AG08395 (cell line): ENCODE data around the gene EP400.
"Not testable (repeated sequence)": the region's sequence is repeated elsewhere in the genome, so short reads cannot be mapped to it uniquely, and the experiment has no call there.

Experiments used
- DNase-seq: peaks from one replicate; pipeline ENCODE4 v3.0.0; 2012; ENCODE audit warnings: mixed read lengths, low spot score

EP400 gene

DNA sequence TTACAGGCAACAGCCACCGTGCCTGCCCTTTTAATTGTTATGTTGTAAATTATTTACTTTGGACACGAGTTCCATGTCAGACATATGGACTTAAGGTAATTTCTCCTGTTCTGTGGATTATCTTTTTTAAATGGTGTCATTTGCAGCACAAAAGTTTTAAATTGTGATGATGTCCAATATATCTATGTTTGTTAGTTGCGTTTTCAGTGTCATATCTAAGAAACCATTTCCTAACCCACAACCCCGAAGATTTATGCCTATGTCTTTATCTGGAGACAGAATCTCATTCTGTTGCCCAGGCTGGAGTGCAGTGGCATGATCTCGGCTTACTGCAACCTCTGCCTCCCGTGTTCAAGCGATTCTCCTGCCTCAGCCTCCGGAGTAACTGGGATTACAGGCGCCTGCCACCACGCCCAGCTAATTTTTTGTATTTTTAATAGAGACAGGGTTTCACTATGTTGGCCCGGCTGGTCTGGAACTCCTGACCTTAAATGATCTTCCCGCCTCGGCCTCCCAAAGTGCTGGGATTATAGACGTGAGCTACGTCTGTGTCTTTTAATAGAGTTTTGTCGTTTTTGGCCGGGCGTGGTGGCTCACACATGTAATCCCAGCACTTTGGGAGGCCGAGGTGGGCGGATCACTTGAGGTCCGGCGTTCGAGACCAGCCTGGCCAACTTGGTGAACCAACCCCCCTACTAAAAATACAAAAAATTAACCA lies 870 bp upstream of the EP400 start:
- not testable (repeated sequence) for DNase-seq

DNA sequence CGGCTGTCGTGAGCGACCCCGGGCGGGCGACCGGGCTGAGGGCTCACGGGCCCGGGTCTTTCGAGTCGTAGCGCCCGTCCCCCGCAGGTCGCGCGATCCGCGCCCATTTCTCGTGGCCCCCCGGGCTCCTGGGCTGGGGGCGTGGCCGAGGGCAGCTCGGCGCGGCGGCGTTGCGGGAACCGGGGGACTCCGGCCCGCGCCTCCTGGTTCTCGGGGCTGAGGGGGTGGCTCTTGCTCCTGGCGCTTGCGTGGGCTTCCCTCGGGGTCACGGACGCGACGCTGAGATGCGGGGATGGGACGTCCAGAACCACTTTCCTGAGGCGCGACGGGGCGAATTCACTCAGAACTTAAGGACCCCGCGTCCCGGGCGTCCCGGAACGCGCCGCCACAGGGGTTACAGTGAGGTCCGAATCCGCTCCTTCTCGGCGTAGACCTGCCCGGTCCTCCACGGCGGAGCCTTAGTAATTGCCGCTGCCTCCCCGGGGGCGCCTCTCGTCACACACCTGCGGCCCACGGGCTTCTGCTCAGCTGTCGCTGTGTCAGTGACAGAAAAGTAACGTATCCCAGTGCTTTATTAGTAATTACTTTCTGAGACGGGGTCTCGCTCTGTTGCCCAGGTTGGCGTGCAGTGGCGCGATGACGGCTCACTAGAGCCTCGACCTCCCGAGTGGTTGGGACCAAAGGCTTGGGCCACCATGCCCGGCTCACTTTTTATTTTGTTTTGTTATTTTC lies 606 bp downstream of the EP400 start:
- DNase-seq = peak; percentile 35

GRCh38 chr12:131953810-131954209 lies 4.1 kb downstream of the EP400 start:
- DNase-seq = not testable (repeated sequence)

- DNase-seq = not testable (repeated sequence)
These were observed 4.7 kb downstream of the EP400 start for GRCh38 chr12:131954460-131954859.

GRCh38 chr12:131959116-131959515 lies 9.4 kb downstream of the EP400 start:
- DNase-seq = no peak

DNA sequence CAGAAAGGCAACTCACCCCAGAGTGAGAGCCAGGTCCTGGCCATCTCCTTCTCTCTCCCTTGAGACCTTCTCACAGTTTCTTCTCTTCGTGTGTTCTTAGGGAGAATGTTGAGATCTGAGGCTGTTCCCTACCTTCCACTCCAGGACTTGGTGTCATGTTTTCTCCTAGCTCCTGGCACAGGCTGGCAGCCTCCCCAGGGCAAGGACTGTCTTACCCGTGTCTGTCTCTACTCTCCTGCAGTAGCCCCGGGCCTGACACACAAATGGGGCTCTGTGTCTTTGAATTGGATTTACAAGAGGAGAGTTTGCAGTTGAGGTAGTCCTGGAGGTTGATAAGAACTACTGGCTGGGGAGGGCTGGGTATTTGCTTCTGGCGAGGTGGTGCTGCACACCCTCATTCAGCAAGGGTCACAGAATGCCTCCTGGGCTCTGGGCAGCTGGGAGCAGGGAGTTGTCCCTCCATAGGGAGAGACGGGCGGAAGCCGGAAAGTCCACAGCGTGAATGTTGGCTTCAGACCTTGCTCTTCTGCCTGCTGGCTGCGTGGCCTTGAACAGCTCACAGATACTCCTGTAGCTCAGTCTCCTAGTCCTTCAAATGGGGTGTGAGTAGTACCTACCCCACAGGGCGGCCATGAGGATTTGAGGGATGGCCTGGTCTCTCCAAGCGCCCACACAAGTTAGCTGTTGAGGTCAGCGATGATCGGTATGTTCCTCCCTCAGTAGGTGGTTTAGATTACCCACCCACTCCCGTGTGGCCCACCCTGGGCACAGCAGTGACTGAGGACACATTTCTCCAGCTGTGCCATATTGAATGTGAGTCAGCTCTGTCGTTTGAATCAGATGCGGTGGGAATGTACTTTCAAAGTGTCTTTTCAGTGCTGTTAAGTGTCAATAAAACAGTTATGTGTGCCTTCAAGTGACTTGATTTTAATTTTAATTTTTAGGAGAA lies 10.2 kb downstream of the EP400 start:
- no peak for DNase-seq

DNA sequence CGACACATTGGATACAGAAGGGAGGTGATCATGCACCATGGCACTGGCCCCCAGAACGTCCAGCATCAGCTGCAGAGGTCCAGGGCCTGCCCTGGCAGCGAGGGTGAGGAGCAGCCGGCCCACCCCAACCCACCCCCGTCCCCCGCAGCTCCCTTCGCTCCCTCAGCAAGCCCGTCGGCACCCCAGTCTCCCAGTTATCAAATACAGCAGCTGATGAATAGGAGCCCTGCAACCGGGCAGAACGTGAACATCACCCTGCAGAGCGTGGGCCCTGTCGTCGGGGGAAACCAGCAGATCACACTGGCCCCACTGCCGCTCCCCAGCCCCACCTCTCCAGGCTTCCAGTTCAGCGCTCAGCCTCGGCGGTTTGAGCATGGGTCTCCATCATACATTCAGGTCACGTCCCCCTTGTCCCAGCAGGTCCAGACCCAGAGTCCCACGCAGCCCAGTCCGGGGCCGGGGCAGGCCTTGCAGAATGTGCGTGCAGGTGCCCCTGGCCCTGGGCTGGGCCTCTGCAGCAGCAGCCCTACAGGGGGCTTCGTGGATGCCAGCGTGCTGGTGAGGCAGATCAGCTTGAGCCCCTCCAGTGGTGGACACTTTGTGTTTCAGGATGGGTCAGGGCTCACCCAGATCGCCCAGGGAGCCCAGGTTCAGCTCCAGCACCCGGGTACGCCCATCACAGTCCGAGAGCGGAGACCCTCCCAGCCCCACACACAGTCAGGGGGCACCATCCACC lies 11.0 kb downstream of the EP400 start:
- DNase-seq = not testable (repeated sequence)

GRCh38 chr12:131961328-131961727 lies 11.6 kb downstream of the EP400 start:
- not testable (repeated sequence) for DNase-seq

GRCh38 chr12:131962069-131962468 lies 12.3 kb downstream of the EP400 start:
- no peak for DNase-seq

GRCh38 chr12:131963381-131963780 lies 13.6 kb downstream of the EP400 start:
- DNase-seq = no peak

DNA sequence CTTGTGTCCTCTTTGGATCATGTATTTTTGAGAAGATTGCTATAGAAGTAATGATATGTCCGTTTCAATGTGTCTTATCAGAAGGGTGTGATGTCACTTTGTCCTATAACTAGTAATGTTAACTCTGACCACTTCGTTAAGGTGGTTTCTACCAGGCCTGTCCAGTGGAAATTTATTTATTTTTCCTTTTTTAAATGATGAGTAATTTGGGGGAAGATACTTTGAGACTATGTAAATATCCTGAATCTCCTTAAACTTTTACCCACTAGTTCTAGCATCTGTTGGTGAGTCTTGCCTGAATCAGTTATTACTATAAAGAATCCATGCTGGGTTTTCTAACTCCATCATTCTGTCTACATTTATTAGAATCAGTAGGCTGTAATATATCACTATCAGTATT lies 15.3 kb downstream of the EP400 start:
- DNase-seq = no peak

- no peak for DNase-seq
These were observed 21.5 kb downstream of the EP400 start for GRCh38 chr12:131971226-131971625.

DNA sequence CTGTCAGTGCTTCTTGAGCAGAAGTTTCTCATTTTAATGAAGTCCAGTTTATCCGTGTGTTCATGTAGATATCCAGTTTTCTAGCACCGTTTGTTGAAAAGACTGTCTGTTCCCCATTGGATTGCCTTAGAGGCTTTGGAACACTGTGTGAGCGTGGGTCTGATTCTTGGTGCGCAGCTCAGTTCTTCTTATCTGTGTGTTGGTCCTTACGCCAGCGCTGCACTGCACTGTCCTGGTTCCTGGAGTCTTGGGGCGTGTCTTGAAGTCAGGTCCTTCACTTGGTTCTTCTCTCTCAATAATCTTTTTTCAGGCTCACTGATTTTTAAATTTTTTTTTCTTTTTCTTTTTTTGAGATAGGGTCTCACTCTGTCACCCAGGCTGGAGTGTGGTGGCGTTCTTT lies 25.5 kb downstream of the EP400 start:
- DNase-seq = no peak

DNA sequence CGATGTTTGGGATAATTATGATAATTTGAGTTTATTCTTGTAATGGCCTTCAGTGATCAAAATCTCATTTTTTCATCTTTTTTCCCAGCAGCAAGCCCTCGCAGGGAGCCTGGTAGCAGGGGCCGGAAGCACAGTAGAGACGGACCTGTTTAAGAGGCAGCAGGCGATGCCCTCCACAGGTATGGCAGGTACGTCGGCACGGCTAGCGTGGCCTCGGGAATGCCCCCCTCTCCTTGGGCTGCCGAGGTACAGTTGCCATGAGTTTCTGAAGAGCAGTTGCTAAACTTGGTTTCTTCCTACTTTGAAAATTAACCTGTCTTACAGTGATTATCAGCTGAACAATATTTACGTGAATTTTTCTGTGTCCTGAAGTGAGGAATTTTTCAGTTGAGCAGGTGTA lies 29.9 kb downstream of the EP400 start:
- DNase-seq = no peak

GRCh38 chr12:131980263-131980662 lies 30.5 kb downstream of the EP400 start:
- DNase-seq = no peak

DNA sequence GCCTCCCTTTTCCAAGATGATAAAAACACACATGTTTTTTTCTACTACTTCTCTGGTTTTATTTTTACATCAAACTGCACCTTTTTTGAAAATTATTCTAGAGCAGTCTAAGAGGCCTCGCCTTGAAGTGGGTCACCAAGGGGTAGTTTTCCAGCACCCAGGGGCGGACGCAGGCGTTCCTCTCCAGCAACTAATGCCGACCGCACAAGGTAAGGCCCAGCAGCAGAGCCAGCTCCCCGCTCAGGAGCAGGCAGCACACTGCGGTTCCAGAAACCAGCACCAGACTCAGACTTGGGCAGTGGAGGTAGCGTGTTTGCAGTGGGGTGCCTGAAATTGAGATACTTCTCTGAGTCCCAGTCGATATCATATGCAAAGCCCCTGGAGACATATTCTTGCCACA lies 31.6 kb downstream of the EP400 start:
- no peak for DNase-seq

- no peak for DNase-seq
These were observed 32.3 kb downstream of the EP400 start for GRCh38 chr12:131982041-131982440.

DNA sequence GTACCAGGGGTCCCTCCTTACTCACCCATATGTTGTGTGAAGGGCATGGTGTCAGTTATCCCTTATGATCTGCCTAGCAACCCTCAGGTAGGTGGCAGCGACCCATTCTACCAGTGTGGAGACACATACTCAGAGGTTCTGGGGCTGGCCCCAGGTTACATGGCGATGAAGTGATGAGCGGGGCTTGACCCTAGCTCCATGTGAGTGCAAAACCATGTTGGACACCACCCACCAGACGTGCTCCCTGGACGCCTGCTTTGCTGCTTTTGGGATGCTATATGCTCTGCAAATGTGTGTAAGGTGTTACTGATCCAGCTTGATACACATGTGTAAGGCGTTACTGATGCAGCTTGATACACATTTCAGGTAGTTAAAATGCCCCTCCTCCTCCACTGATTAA lies 33.3 kb downstream of the EP400 start:
- no peak for DNase-seq

GRCh38 chr12:131983554-131983953 lies 33.8 kb downstream of the EP400 start:
- no peak for DNase-seq

DNA sequence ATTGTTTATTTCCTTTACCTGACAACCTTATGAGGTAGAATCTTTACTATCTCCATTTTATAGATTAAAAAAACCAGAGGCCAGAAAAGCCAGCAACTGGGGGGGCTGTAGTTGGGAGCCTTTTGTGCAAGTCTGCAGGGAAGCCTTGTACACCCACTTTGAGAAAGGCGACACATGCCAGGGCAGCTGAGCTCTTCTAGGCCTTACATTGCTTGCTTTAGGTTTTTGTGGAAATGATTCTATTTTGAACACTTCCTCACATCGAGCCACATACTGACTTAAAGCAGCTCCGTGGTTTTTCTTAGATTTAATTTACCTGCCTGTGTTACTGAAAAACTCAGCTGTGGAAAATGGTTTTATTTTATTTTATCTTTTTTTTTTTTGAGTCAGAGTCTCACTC lies 34.6 kb downstream of the EP400 start:
- DNase-seq = no peak

GRCh38 chr12:131985510-131985875 lies 35.8 kb downstream of the EP400 start:
- not testable (repeated sequence) for DNase-seq

DNA sequence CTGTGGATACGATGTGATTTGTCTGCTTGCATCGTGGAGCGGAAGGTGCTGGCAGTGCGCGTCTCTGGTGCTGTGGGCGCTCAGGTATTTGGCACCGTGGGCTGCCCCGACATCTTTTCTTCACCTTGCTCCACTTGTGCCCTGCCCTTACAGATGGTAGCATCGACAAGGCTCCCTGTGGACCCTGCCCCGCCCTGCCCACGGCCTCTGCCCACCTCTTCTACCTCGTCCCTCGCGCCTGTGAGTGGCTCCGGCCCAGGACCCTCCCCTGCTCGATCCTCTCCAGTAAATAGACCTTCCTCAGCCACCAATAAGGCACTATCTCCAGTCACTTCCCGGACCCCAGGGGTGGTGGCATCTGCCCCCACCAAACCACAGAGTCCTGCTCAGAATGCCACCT lies 36.6 kb downstream of the EP400 start:
- DNase-seq = no peak
